Body of pancreas (tissue), 4 donors: ENCODE measurements around the gene URB2. TPM values are rescaled to one million over a fixed set of nuclear protein-coding genes. Genes with fewer than 3 reads are reported as not detected.

Source experiments
- ATAC-seq: fragments of 150-250 bp; one replicate; pipeline ENCODE4 v1.9.1; 2016
- DNase-seq, 4 donors: peaks; one replicate each; pipeline ENCODE4 v3.0.0-alpha.2; 2019
- H3K27ac ChIP-seq, 4 donors: fragments of 200-600 bp; sonication (generic); 1 replicate in 3 of 4; 2 replicates in 1 of 4; pipeline versions ENCODE4 v1.5.1 to v1.6.1; 2016 to 2019; ENCODE audit warnings: mild to moderate bottlenecking in 1 of 4, mixed read lengths in 1 of 4, moderate library complexity in 1 of 4
- H3K27me3 ChIP-seq, 2 donors: fragments of 200-600 bp; sonication (generic); one replicate each; pipeline ENCODE4 v1.6.0; 2016; ENCODE audit warnings: mild to moderate bottlenecking in 1 of 2
- H3K36me3 ChIP-seq, 2 donors: fragments of 200-600 bp; sonication (generic); replicated peaks in 1 of 2; 2 replicates each; pipeline ENCODE4 v1.5.1; 2016; ENCODE audit warnings: low read depth in 2 of 2; ENCODE audit not compliant: insufficient read depth in 1 of 2
- H3K4me1 ChIP-seq: fragments of 200-600 bp; sonication (generic); one replicate; pipeline ENCODE4 v1.6.0; 2016
- H3K4me3 ChIP-seq, 2 donors: fragments of 200-600 bp; sonication (generic); 1 replicate in 1 of 2; 2 replicates in 1 of 2; pipeline ENCODE4 v1.5.1; 2016 to 2019
- H3K9me3 ChIP-seq, 3 donors: fragments of 200-600 bp; sonication (generic); 1 replicate in 2 of 3; 2 replicates in 1 of 3; pipeline ENCODE4 v1.5.1; 2016
- POLR2A ChIP-seq, 3 donors: fragments of 450-650 bp; IDR thresholded peaks; one replicate each; pipeline ENCODE4 v1.6.1; 2016; ENCODE audit warnings: antibody characterized with exemption in 3 of 3, mild to moderate bottlenecking in 2 of 3
- WGBS, 2 donors: methylation state at CpG; one replicate each; pipeline ENCODE4 v1.1.5; 2017; 5-methylcytosine and 5-hydroxymethylcytosine counted together
- intact Hi-C: fragments of 100-400 bp; cut with DNase I; formaldehyde crosslinking; loops from one replicate; pipeline ENCODE4 v1.15.1; 2023
- total RNA-seq, 2 donors: library from RNA; depleted of rRNA; stranded (reverse); fragments of >200 nt; gene quantifications; one replicate each; pipeline ENCODE4 v1.1.0, GENCODE V29; 2016
- TF ChIP-seq, protein P1 (sequence below), 7 experiments: fragments of 450-650 bp in 4 of 7; fragments of 200-600 bp in 3 of 7; sonication (generic) in 3 of 7; IDR thresholded peaks; one replicate each; pipeline ENCODE4 v1.5.1; 2016 to 2019; ENCODE audit warnings: antibody characterized with exemption in 7 of 7

URB2 gene
- total RNA-seq, 2 donors from 2014 or later, result 4.2 to 8.2 TPM

- intact Hi-C loops, result no loop called here
- Histone ChIP-seq H3K4me3 (no peak overlapping the region), H3K27ac (no peak overlapping the region), H3K36me3 (peaks cover 0 to 11% of the 10 kb centered on the region in 2 donors), H3K9me3 (no peaks in the 10 kb centered on the region), H3K27me3 (no peaks in the 10 kb centered on the region), H3K4me1 (no peaks in the 10 kb centered on the region)
- TF ChIP-seq POLR2A (IDR thresholded peaks at IDR 0.05), result no peak
- TF ChIP-seq, protein P1, sequence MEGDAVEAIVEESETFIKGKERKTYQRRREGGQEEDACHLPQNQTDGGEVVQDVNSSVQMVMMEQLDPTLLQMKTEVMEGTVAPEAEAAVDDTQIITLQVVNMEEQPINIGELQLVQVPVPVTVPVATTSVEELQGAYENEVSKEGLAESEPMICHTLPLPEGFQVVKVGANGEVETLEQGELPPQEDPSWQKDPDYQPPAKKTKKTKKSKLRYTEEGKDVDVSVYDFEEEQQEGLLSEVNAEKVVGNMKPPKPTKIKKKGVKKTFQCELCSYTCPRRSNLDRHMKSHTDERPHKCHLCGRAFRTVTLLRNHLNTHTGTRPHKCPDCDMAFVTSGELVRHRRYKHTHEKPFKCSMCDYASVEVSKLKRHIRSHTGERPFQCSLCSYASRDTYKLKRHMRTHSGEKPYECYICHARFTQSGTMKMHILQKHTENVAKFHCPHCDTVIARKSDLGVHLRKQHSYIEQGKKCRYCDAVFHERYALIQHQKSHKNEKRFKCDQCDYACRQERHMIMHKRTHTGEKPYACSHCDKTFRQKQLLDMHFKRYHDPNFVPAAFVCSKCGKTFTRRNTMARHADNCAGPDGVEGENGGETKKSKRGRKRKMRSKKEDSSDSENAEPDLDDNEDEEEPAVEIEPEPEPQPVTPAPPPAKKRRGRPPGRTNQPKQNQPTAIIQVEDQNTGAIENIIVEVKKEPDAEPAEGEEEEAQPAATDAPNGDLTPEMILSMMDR (IDR thresholded peaks at IDR 0.05), result no peak
- no peak for ATAC-seq
- 94 to 99% methylated on average over 2 of the region's 2 CpGs for WGBS, 2 donors
- DNase-seq, result no peak
Measured at GRCh38 chr1:229614701-229615100, 11.3 kb upstream of the URB2 start.

DNA sequence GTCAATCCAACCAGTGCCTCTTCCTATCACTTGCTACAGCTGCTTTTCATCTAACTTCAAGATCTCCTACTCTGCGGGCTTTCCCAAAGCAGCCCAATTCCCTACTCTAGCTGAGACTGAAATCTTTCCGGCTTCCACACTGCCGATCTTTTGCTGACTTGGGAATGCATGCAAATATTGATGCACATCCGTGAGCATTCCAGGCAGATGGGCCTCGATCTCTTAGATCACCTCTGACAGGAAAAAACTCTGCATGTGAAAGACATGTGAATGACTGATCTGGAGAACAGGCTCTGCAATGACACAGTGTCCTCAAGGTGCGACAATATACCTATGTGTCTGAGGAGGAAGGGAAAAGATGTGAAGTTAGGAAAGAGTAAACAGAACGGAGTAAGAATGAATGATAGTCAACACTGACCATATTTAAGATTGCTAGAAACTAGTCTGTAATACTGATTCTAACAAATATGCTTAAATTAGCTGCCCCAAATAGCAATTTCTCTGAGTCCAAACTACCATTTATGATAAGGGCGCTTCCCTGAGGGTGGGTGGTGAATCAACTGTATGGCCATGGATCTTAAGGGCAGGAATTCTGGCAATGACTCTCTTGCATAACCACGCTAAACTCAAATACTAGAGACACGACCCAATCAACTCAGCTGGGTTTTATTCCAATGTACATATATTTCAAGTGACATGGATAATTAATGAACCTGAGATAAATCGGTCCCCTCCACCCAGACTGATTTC is 8.5 kb upstream of the URB2 start:
- H3K27ac ChIP-seq, result no peak overlapping the region
- no peak for ATAC-seq
- no peak for DNase-seq
- WGBS, 2 donors, result 68 to 82% methylated on average over 11 of the region's 11 CpGs
- H3K36me3 ChIP-seq, result peaks cover 0 to 3% of the 10 kb centered on the region in 2 donors
- H3K27me3 ChIP-seq, result no peaks in the 10 kb centered on the region
- intact Hi-C loops, result no loop called here
- no peak overlapping the region for H3K4me3 ChIP-seq
- no peaks in the 10 kb centered on the region for H3K4me1 ChIP-seq
- no peak for TF ChIP-seq POLR2A (IDR thresholded peaks at IDR 0.05)
- TF ChIP-seq, protein P1 (IDR thresholded peaks at IDR 0.05), result no peak
- H3K9me3 ChIP-seq, result no peaks in the 10 kb centered on the region

- H3K27me3 ChIP-seq, result no peaks in the 10 kb centered on the region
- DNase-seq (no peak), ATAC-seq (no peak)
- no peaks in the 10 kb centered on the region for H3K36me3 ChIP-seq
- intact Hi-C loops, result no loop called here
- no peaks in the 10 kb centered on the region for H3K9me3 ChIP-seq
- H3K27ac ChIP-seq, result no peak overlapping the region
- H3K4me3 ChIP-seq, result no peak overlapping the region
- TF ChIP-seq, protein P1 (IDR thresholded peaks at IDR 0.05), result no peak
- TF ChIP-seq POLR2A (IDR thresholded peaks at IDR 0.05), result no peak
- peaks cover 9% of the 10 kb centered on the region for H3K4me1 ChIP-seq
Measured at GRCh38 chr1:229619002-229619401, 7.0 kb upstream of the URB2 start.

DNA sequence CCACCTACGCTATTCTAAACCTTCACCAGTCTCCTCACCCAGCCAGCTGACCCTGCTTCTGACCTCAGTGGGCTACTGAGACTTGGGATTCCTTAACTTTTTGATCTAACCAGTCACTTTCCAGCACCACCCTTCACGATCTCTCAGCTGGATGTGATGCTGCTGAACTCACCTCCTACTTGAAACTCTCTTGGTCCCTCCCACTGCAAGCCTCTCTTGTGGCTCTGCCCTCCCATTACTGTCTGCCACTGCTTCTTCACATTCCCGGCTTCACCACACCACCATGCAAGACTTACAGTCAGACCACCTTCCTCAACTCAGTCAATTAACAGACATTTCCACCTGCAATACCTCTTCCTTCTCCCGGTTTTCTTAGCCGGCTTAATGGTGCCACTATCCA is 6.4 kb upstream of the URB2 start:
- WGBS, 2 donors, result 90 to 97% methylated on average over 5 of the region's 5 CpGs
- intact Hi-C loops, result loop anchor here (10.0 kb wide), 1 partner anchor 55 kb away; no protein-coding TSS in a partner anchor

More for the DNA sequence above, 6.4 kb upstream of the URB2 start:
- Histone ChIP-seq H3K36me3 (no peaks in the 10 kb centered on the region), H3K27me3 (no peaks in the 10 kb centered on the region), H3K9me3 (no peaks in the 10 kb centered on the region), H3K27ac (no peak overlapping the region), H3K4me3 (no peak overlapping the region), H3K4me1 (peaks cover 15% of the 10 kb centered on the region)
- no peak for ATAC-seq
- no peak for DNase-seq
- TF ChIP-seq, protein P1 (IDR thresholded peaks at IDR 0.05), result no peak
- TF ChIP-seq POLR2A (IDR thresholded peaks at IDR 0.05), result no peak
